Osteoblast (primary cell): ENCODE data around the gene C10orf71. TPM values are rescaled to one million over a fixed set of nuclear protein-coding genes. Genes with fewer than 3 reads are reported as not detected.

ENCODE experiments used
- DNase-seq: peaks from one replicate; pipeline ENCODE4 v3.0.0; 2011; ENCODE audit warnings: low spot score, mixed read lengths; ENCODE audit not compliant: insufficient read length; ENCODE audit errors: missing footprints
- H2AFZ ChIP-seq: 2 replicates; pipeline ENCODE4 v1.6.0; 2011; ENCODE audit warnings: mild to moderate bottlenecking, low read length
- H3K27ac ChIP-seq: 2 replicates; pipeline ENCODE4 v1.5.1; 2011; ENCODE audit warnings: mild to moderate bottlenecking, low read depth, low read length, moderate library complexity
- H3K27me3 ChIP-seq: 2 replicates; pipeline ENCODE4 v1.6.0; 2012; ENCODE audit warnings: mild to moderate bottlenecking, control low read depth, inconsistent platforms, low read length, moderate library complexity; ENCODE audit not compliant: insufficient read depth
- H3K36me3 ChIP-seq: 2 replicates; pipeline ENCODE4 v1.5.1; 2011; ENCODE audit warnings: mild to moderate bottlenecking, low read length, control low read depth, moderate library complexity; ENCODE audit not compliant: insufficient read depth
- H3K4me1 ChIP-seq: 2 replicates; pipeline ENCODE4 v1.5.1; 2011; ENCODE audit warnings: mild to moderate bottlenecking, low read length, control low read depth, moderate library complexity; ENCODE audit not compliant: insufficient read depth
- H3K4me2 ChIP-seq: 2 replicates; pipeline ENCODE4 v1.6.0; 2011; ENCODE audit warnings: mild to moderate bottlenecking, low read length; ENCODE audit not compliant: insufficient read depth
- H3K4me3 ChIP-seq: fragments of 200-600 bp; sonication (generic); 3 replicates; pipeline ENCODE4 v1.5.1; 2012; ENCODE audit warnings: mild to moderate bottlenecking, low read length, inconsistent platforms; ENCODE audit not compliant: insufficient read depth
- H3K79me2 ChIP-seq: 2 replicates; pipeline ENCODE4 v1.6.0; 2012; ENCODE audit warnings: mild to moderate bottlenecking, low read length, control low read depth, inconsistent platforms; ENCODE audit not compliant: insufficient read depth
- H3K9me3 ChIP-seq: 2 replicates; pipeline ENCODE4 v1.5.1; 2011; ENCODE audit warnings: low read depth, low read length, control low read depth
- H4K20me1 ChIP-seq: 2 replicates; pipeline ENCODE4 v1.6.0; 2012; ENCODE audit warnings: mild to moderate bottlenecking, low read length, control low read depth; ENCODE audit not compliant: insufficient read depth
- CTCF ChIP-seq: IDR thresholded peaks from 2 replicates; pipeline ENCODE4 v1.5.1; 2011; ENCODE audit warnings: mild to moderate bottlenecking, low read depth, low read length, moderate library complexity; ENCODE audit errors: extremely low read depth
- total RNA-seq: library from RNA; depleted of rRNA; stranded (reverse); fragments of >200 nt; gene quantifications from 2 replicates; pipeline ENCODE4 v1.2.3, GENCODE V29; 2012

The C10orf71 gene
- total RNA-seq, 1 donor, result not detected

DNA sequence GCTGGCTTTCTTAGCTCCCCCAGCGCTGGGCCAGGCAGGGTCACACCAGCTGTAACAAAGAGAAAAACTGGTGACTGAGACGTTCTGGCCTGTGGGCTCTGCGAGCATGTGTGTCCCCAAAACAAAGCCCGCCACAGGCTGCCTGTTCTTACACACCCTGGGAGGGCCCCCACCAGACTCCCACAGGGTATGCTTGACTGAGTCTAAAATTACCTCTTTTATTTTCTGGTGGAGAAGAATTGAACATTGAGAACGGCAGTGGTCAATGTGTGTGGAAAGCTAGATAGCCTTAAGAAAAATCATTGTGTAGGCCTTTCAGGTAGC is 808 bp downstream of the C10orf71 start:
- Histone ChIP-seq H2AFZ (no peak overlapping the region), H3K4me2 (no peak overlapping the region), H3K27ac (no peak overlapping the region), H3K9me3 (no peaks in the 10 kb centered on the region), H3K27me3 (peaks cover 44% of the 10 kb centered on the region), H3K36me3 (no peaks in the 10 kb centered on the region), H3K79me2 (no peaks in the 10 kb centered on the region), H3K4me3 (no peak overlapping the region), H4K20me1 (no peaks in the 10 kb centered on the region), H3K4me1 (no peaks in the 10 kb centered on the region)
- no peak for TF ChIP-seq CTCF
- DNase-seq, result no peak

GRCh38 chr10:49300140-49300974 is 1.4 kb downstream of the C10orf71 start:
- DNase-seq, result no peak
- no peaks in the 10 kb centered on the region for H3K9me3 ChIP-seq
- H3K4me3 ChIP-seq, result no peak overlapping the region
- H3K79me2 ChIP-seq, result no peaks in the 10 kb centered on the region
- H3K27me3 ChIP-seq, result peaks cover 44% of the 10 kb centered on the region
- no peaks in the 10 kb centered on the region for H3K36me3 ChIP-seq
- H3K4me1 ChIP-seq, result no peaks in the 10 kb centered on the region
- H3K27ac ChIP-seq, result no peak overlapping the region
- no peak overlapping the region for H3K4me2 ChIP-seq
- H2AFZ ChIP-seq, result no peak overlapping the region
- no peaks in the 10 kb centered on the region for H4K20me1 ChIP-seq
- TF ChIP-seq CTCF, result no peak

DNA sequence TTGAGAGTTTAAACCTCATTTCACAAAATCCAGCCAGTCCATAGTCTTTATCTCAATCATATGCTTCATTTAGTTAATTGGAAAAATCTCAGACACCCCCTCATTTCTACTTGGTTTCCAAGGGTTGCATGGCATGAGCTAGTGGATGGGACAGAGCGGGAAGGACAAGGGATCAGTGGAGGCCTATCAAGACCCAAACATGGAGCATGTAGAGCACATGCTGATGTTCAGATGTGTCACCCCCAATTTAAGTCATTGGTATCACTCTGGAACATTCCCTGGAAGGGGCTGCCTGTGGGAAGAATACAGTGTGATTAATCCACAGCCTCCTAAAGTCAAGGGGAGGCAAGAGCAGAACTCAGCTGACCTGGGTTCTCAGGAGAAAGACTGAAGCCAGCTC is 2.3 kb downstream of the C10orf71 start:
- no peak overlapping the region for H2AFZ ChIP-seq
- TF ChIP-seq CTCF, result no peak

GRCh38 chr10:49302088-49302487 is 3.1 kb downstream of the C10orf71 start:
- Histone ChIP-seq H4K20me1 (no peaks in the 10 kb centered on the region), H3K27ac (no peak overlapping the region), H3K4me3 (no peak overlapping the region), H3K4me2 (no peak overlapping the region), H3K79me2 (no peaks in the 10 kb centered on the region), H3K4me1 (no peaks in the 10 kb centered on the region), H3K27me3 (peaks cover 30% of the 10 kb centered on the region), H3K9me3 (no peaks in the 10 kb centered on the region), H3K36me3 (no peaks in the 10 kb centered on the region), H2AFZ (no peak overlapping the region)
- no peak for TF ChIP-seq CTCF
- no peak for DNase-seq

More for the DNA sequence above, 2.3 kb downstream of the C10orf71 start:
- Histone ChIP-seq H3K4me3 (no peak overlapping the region), H3K4me2 (no peak overlapping the region), H3K79me2 (no peaks in the 10 kb centered on the region), H3K27ac (no peak overlapping the region), H3K27me3 (peaks cover 38% of the 10 kb centered on the region), H3K4me1 (no peaks in the 10 kb centered on the region), H3K9me3 (no peaks in the 10 kb centered on the region), H4K20me1 (no peaks in the 10 kb centered on the region), H3K36me3 (no peaks in the 10 kb centered on the region)
- no peak for DNase-seq
